ENCODE measurements around the gene IPO7.
"Not testable (repeated sequence)": the region's sequence is repeated elsewhere in the genome, so short reads cannot be mapped to it uniquely, and the experiment has no call there.

IPO7 gene

GRCh38 chr11:9396752-9397151, 12.3 kb downstream of the IPO7 start:
- H4K20me1 ChIP-seq (ENCODE audit: insufficient read depth, low read length, poor library complexity, severe bottlenecking) = peaks cover 93% of the 10 kb centered on the region
- H3K9me3 ChIP-seq (ENCODE audit: insufficient read depth, low read depth, low read length) = no peaks in the 10 kb centered on the region
- no peak overlapping the region for H3K9ac ChIP-seq (ENCODE audit: low read depth, low read length, poor library complexity, severe bottlenecking)
- peaks cover 99% of the 10 kb centered on the region for H3K79me2 ChIP-seq (ENCODE audit: insufficient read depth, low read length)
- H3K27me3 ChIP-seq (ENCODE audit: insufficient read depth, low read length, poor library complexity, severe bottlenecking) = no peaks in the 10 kb centered on the region
- no peak for TF ChIP-seq EZH2phosphoT487 (IDR thresholded peaks at IDR 0.05; ENCODE audit: borderline replicate concordance)
- no peak for TF ChIP-seq CTCF (conservative IDR thresholded peaks at IDR 0.05; ENCODE audit: low read length)
- peaks cover 30% of the 10 kb centered on the region for H3K4me1 ChIP-seq (ENCODE audit: insufficient read depth, low read length, poor library complexity, severe bottlenecking)
- H3K9me2 ChIP-seq (replicated peaks; ENCODE audit: low read depth, low read length) = no peaks in the 10 kb centered on the region
- H3K36me3 ChIP-seq (ENCODE audit: insufficient read depth, low read length) = 0 out of 2 replicates have a peak, but pooled peaks cover 2% of the 10 kb centered on the region
- H3F3A ChIP-seq (ENCODE audit: low read depth) = peaks cover 4% of the 10 kb centered on the region; the same call in 1 of the 2 replicates
- H3K4me2 ChIP-seq (ENCODE audit: low read depth, low read length, poor library complexity, severe bottlenecking) = peak overlapping the region; percentile 52
- no peak overlapping the region for H3K4me3 ChIP-seq (ENCODE audit: low read length, poor library complexity, severe bottlenecking)
- no peak overlapping the region for H2AFZ ChIP-seq (ENCODE audit: low read length)

DNA sequence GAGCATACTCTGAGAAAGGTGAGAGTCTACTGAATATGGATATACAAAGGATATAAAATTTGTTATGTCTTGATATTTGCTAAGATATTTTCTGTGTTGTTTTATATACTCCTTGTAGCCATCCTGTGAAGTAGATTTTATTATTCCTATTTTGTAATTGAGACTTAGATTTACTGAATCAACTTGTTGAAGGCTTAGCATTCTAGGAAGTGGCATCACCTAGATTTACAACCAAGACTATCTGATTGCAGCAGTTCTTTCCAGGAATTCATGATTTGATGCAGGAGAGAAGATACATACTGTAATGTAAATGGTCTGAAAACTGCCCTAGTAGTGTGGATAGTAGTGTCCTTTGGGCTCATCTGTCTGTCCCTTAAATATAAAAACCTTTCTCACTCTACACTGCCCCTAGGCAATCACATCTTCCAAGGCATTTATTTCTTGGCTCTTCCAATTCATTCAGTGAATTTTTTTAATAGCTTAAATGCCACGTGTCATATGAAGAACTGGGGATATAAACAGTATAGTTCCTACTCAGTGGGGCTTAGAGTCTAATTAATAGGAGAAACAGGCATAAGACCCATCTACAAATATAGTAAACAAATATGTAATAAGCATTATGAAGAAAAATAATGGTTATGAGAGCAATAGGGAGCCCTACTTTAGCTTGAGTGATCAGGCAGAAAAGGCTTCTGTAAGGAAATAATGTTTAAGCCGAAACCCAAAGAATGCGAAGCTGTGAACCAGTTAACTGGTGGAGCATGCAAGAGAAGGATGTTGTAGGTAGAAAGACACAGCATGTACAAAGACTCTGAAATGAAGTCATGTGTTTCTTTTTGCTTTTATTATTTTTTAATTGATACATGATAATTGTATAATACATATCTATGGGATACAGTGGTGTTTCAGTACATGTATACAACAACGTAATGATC, 13.6 kb downstream of the IPO7 start:
- Histone ChIP-seq H3K9me2 (replicated peaks; ENCODE audit: low read depth, low read length) (no peaks in the 10 kb centered on the region), H3K79me2 (ENCODE audit: insufficient read depth, low read length) (peaks cover 99% of the 10 kb centered on the region), H2AFZ (ENCODE audit: low read length) (no peak overlapping the region), H4K20me1 (ENCODE audit: insufficient read depth, low read length, poor library complexity, severe bottlenecking) (peaks cover 86% of the 10 kb centered on the region), H3K36me3 (ENCODE audit: insufficient read depth, low read length) (0 out of 2 replicates have a peak, but pooled peaks cover 2% of the 10 kb centered on the region), H3K4me3 (ENCODE audit: low read length, poor library complexity, severe bottlenecking) (no peak overlapping the region), H3K4me1 (ENCODE audit: insufficient read depth, low read length, poor library complexity, severe bottlenecking) (peaks cover 18% of the 10 kb centered on the region), H3K9ac (ENCODE audit: low read depth, low read length, poor library complexity, severe bottlenecking) (no peak overlapping the region), H3F3A (ENCODE audit: low read depth) (peaks cover 1% of the 10 kb centered on the region; the same call in 1 of the 2 replicates), H3K4me2 (ENCODE audit: low read depth, low read length, poor library complexity, severe bottlenecking) (no peak overlapping the region), H3K27me3 (ENCODE audit: insufficient read depth, low read length, poor library complexity, severe bottlenecking) (no peaks in the 10 kb centered on the region), H3K9me3 (ENCODE audit: insufficient read depth, low read depth, low read length) (no peaks in the 10 kb centered on the region)
- TF ChIP-seq EZH2phosphoT487 (IDR thresholded peaks at IDR 0.05; ENCODE audit: borderline replicate concordance) (no peak), CTCF (conservative IDR thresholded peaks at IDR 0.05; ENCODE audit: low read length) (no peak)

GRCh38 chr11:9399466-9399865, 15.0 kb downstream of the IPO7 start:
- Histone ChIP-seq H3K9me2 (replicated peaks; ENCODE audit: low read depth, low read length) (no peaks in the 10 kb centered on the region), H3K36me3 (ENCODE audit: insufficient read depth, low read length) (peaks cover 14% of the 10 kb centered on the region; the same call in 1 of the 2 replicates), H3K4me3 (ENCODE audit: low read length, poor library complexity, severe bottlenecking) (no peak overlapping the region), H2AFZ (ENCODE audit: low read length) (no peak overlapping the region), H3K79me2 (ENCODE audit: insufficient read depth, low read length) (peaks cover 99% of the 10 kb centered on the region), H3K4me1 (ENCODE audit: insufficient read depth, low read length, poor library complexity, severe bottlenecking) (peaks cover 11% of the 10 kb centered on the region), H3K9me3 (ENCODE audit: insufficient read depth, low read depth, low read length) (no peaks in the 10 kb centered on the region), H3K4me2 (ENCODE audit: low read depth, low read length, poor library complexity, severe bottlenecking) (no peak overlapping the region), H3F3A (ENCODE audit: low read depth) (no peaks in the 10 kb centered on the region; the same call in 1 of the 2 replicates), H3K9ac (ENCODE audit: low read depth, low read length, poor library complexity, severe bottlenecking) (no peak overlapping the region), H4K20me1 (ENCODE audit: insufficient read depth, low read length, poor library complexity, severe bottlenecking) (peaks cover 81% of the 10 kb centered on the region), H3K27me3 (ENCODE audit: insufficient read depth, low read length, poor library complexity, severe bottlenecking) (no peaks in the 10 kb centered on the region)
- TF ChIP-seq EZH2phosphoT487 (IDR thresholded peaks at IDR 0.05; ENCODE audit: borderline replicate concordance) = no peak
- no peak for TF ChIP-seq CTCF (conservative IDR thresholded peaks at IDR 0.05; ENCODE audit: low read length)

DNA sequence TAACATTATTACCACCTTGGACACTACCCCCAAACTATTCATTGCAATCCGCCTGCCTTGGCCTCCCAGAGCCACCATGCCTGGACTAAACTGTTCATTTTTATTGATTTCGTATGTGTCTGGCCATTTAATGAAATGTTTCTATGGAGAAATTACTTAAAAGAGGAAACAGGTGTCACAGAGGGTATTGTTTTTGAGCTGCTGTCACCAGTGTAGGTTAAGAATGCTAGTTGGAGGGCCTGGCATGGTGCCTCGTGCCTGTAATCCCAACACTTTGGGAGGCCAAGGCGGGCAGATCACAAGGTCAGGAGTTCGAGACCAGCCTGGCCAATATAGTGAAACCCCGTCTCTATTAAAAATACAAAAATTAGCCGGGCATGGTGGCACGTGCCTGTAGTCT, 17.4 kb downstream of the IPO7 start:
- H3K9me2 ChIP-seq (replicated peaks; ENCODE audit: low read depth, low read length); H3K27me3 ChIP-seq (ENCODE audit: insufficient read depth, low read length, poor library complexity, severe bottlenecking); H3K4me1 ChIP-seq (ENCODE audit: insufficient read depth, low read length, poor library complexity, severe bottlenecking); H2AFZ ChIP-seq (ENCODE audit: low read length); H3K9ac ChIP-seq (ENCODE audit: low read depth, low read length, poor library complexity, severe bottlenecking); H3K4me2 ChIP-seq (ENCODE audit: low read depth, low read length, poor library complexity, severe bottlenecking); H3K9me3 ChIP-seq (ENCODE audit: insufficient read depth, low read depth, low read length); H3K4me3 ChIP-seq (ENCODE audit: low read length, poor library complexity, severe bottlenecking); H3F3A ChIP-seq (ENCODE audit: low read depth): not testable (repeated sequence)
- Histone ChIP-seq H3K79me2 (ENCODE audit: insufficient read depth, low read length) (peaks cover 99% of the 10 kb centered on the region), H4K20me1 (ENCODE audit: insufficient read depth, low read length, poor library complexity, severe bottlenecking) (peaks cover 69% of the 10 kb centered on the region), H3K36me3 (ENCODE audit: insufficient read depth, low read length) (peaks cover 27% of the 10 kb centered on the region; the same call in 1 of the 2 replicates)
